ENCODE results near the gene PCDHGA5. TPM values are rescaled to one million over a fixed set of nuclear protein-coding genes. Genes with fewer than 3 reads are reported as not detected.
"Not testable (repeated sequence)": the region's sequence is repeated elsewhere in the genome, so short reads cannot be mapped to it uniquely, and the experiment has no call there.

Gene PCDHGA5
- total RNA-seq, 4 donors from 2014 or later, result 2.7 to 5.8 (median 3.3) TPM

DNA sequence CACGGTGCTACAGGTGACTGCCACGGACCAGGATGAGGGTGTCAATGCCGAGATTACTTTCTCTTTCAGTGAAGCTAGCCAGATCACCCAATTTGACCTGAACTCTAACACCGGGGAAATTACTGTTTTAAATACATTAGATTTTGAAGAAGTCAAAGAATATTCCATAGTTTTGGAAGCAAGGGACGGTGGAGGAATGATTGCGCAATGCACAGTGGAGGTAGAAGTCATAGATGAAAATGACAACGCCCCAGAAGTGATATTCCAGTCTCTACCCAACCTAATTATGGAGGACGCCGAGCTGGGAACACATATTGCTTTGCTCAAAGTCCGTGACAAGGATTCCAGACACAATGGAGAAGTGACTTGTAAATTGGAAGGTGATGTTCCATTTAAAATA is 24.7 kb downstream of the PCDHGA5 start:
- TF ChIP-seq, protein P1, sequence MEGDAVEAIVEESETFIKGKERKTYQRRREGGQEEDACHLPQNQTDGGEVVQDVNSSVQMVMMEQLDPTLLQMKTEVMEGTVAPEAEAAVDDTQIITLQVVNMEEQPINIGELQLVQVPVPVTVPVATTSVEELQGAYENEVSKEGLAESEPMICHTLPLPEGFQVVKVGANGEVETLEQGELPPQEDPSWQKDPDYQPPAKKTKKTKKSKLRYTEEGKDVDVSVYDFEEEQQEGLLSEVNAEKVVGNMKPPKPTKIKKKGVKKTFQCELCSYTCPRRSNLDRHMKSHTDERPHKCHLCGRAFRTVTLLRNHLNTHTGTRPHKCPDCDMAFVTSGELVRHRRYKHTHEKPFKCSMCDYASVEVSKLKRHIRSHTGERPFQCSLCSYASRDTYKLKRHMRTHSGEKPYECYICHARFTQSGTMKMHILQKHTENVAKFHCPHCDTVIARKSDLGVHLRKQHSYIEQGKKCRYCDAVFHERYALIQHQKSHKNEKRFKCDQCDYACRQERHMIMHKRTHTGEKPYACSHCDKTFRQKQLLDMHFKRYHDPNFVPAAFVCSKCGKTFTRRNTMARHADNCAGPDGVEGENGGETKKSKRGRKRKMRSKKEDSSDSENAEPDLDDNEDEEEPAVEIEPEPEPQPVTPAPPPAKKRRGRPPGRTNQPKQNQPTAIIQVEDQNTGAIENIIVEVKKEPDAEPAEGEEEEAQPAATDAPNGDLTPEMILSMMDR (IDR thresholded peaks at IDR 0.05; ENCODE audit: low read depth), result no peak

DNA sequence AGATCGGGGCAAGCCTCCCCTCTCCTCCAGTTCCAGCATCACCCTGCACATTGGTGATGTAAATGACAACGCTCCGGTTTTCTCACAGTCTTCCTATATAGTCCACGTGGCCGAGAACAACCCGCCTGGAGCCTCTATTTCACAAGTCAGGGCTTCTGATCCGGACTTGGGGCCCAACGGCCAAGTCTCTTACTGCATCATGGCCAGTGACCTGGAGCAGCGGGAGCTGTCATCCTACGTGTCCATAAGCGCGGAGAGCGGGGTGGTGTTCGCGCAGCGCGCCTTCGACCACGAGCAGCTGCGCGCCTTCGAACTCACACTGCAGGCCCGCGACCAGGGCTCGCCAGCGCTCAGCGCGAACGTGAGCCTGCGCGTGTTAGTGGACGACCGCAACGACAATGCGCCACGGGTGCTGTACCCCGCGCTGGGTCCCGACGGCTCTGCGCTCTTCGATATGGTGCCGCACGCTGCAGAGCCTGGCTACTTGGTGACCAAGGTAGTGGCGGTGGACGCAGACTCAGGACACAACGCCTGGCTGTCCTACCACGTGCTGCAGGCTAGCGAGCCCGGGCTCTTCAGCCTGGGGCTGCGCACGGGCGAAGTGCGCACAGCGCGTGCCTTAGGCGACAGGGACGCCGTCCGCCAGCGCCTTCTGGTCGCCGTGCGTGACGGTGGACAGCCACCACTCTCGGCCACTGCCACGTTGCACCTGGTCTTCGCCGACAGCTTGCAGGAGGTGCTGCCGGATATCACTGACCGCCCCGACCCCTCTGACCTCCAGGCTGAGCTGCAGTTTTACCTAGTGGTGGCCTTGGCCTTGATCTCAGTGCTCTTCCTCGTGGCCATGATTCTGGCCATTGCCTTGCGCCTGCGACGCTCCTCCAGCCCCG is 25.4 kb downstream of the PCDHGA5 start:
- TF ChIP-seq, protein P1 (IDR thresholded peaks at IDR 0.05; ENCODE audit: low read depth), result no peak

DNA sequence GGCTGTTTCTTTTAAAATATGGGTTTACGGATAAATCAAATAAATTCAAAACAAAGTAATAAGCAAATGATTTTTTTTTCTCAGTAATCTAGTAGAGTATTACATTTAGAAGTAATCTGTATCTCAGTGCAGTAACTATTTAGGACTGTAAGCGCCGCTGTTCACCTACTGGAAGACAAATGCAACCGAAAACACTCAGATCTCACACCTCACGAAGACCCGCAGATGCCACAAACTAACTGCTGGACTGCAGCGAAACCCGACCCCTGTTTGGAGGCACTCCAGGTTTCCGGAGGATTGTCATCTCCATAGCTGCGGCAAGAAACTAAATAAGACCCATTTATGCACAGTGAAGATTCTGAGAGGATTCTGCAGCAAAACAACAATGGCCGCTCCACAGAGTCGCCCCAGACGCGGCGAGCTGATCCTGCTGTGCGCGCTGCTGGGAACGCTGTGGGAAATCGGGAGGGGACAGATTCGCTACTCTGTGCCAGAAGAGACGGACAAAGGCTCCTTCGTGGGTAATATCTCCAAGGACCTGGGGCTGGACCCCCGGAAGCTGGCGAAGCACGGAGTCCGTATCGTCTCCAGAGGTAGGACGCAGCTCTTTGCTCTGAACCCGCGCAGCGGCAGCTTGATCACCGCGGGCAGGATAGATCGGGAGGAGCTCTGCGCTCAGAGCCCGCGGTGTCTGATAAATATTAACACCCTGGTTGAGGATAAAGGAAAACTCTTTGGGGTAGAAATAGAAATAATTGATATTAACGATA is 28.7 kb downstream of the PCDHGA5 start, which contains the start of gene PCDHGA8:
TSS of gene PCDHGA8 (plus strand) at position 205 of the 770 bp plus-strand sequence. CDS start at position 386, 181 bp downstream.
- TF ChIP-seq, protein P1 (IDR thresholded peaks at IDR 0.05; ENCODE audit: low read depth), result no peak

DNA sequence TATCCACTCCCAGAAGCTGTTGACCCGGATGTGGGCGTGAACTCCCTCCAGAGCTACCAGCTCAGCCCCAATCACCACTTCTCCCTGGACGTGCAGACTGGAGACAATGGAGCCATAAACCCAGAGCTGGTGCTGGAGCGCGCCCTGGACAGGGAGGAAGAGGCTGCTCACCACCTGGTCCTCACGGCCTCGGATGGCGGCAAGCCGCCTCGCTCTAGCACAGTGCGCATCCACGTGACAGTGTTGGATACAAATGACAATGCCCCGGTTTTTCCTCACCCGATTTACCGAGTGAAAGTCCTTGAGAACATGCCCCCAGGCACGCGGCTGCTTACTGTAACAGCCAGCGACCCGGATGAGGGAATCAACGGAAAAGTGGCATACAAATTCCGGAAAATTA is 29.3 kb downstream of the PCDHGA5 start:
- TF ChIP-seq, protein P1 (IDR thresholded peaks at IDR 0.05; ENCODE audit: low read depth), result no peak

DNA sequence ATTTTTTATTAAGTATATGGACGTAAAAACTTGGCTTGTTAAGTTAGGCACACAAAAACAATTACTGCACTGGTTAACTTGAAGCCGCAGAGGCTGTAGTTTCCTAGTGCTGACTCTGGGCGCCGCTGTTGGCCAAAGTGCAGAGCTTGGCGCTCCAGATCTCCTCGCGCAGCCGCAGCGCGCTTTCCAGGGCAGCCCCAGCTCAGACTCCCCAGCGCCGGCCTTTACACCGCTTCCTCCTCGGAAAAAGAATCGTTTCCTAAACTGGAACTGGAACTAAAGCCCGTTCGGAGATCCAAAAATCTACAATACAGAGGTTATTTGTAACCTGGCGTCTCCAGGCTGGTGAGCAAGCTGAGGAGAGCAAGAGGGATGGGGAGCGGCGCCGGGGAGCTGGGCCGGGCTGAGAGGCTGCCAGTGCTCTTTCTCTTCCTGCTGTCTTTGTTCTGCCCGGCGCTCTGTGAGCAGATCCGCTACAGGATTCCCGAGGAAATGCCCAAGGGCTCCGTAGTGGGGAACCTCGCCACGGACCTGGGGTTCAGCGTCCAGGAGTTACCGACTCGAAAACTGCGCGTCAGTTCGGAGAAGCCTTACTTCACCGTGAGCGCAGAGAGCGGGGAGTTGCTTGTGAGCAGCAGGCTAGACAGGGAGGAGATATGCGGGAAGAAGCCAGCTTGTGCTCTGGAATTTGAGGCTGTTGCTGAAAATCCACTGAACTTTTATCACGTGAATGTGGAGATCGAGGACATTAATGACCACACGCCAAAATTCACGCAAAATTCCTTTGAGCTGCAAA is 34.0 kb downstream of the PCDHGA5 start, which contains the start of gene PCDHGB5:
TSS of gene PCDHGB5 (plus strand) at position 192 of the 796 bp plus-strand sequence. CDS start at position 373, 181 bp downstream.
- TF ChIP-seq, protein P1 (IDR thresholded peaks at IDR 0.05; ENCODE audit: low read depth), result not testable (repeated sequence)

DNA sequence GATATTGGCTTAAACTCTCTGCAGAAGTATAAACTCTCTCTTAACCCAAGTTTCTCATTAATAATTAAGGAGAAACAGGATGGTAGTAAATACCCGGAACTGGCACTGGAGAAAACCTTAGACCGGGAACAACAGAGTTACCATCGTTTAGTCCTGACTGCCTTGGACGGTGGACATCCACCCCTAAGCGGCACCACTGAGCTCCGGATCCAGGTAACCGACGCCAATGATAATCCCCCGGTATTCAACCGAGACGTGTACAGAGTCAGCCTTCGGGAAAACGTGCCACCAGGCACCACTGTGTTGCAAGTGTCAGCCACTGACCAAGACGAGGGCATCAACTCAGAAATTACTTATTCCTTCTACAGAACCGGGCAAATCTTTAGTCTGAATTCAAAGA is 34.6 kb downstream of the PCDHGA5 start:
- TF ChIP-seq, protein P1 (IDR thresholded peaks at IDR 0.05; ENCODE audit: low read depth), result no peak
